ENCODE data around the gene ATP11B.

DNA sequence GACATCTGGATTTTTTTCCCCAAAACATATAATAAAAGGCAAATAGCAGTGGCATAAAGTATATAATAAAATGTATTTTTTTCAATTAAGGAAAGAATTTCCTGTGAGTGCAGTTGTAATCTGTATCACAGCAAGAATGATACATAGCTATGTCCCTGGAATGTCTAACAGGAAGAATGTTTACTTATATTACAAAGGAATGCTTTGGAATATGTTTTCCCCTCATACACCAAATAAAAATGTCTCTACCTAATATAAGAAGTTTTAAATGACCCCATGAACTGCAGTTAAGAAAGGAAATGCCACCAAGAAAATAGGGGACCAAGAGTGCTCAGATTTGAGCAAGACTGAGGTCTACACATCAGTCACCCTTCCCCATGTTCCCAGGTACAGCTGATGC lies 38.0 kb upstream of the ATP11B start:
- TF ChIP-seq, protein P1, sequence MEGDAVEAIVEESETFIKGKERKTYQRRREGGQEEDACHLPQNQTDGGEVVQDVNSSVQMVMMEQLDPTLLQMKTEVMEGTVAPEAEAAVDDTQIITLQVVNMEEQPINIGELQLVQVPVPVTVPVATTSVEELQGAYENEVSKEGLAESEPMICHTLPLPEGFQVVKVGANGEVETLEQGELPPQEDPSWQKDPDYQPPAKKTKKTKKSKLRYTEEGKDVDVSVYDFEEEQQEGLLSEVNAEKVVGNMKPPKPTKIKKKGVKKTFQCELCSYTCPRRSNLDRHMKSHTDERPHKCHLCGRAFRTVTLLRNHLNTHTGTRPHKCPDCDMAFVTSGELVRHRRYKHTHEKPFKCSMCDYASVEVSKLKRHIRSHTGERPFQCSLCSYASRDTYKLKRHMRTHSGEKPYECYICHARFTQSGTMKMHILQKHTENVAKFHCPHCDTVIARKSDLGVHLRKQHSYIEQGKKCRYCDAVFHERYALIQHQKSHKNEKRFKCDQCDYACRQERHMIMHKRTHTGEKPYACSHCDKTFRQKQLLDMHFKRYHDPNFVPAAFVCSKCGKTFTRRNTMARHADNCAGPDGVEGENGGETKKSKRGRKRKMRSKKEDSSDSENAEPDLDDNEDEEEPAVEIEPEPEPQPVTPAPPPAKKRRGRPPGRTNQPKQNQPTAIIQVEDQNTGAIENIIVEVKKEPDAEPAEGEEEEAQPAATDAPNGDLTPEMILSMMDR (IDR thresholded peaks at IDR 0.05; ENCODE audit: insufficient read depth, low read length, poor library complexity, severe bottlenecking), result no peak
- no peak for TF ChIP-seq EZH2phosphoT487 (conservative IDR thresholded peaks at IDR 0.05; ENCODE audit: low read length)
